ENCODE results near the gene ZSWIM3.
"Not testable (repeated sequence)": the region's sequence is repeated elsewhere in the genome, so short reads cannot be mapped to it uniquely, and the experiment has no call there.

The ZSWIM3 gene

GRCh38 chr20:45861221-45862075 is 4.0 kb downstream of the ZSWIM3 start:
- no peak for DNase-seq (ENCODE audit: low read depth)

GRCh38 chr20:45863543-45864470 is 6.4 kb downstream of the ZSWIM3 start:
- no peak for DNase-seq (ENCODE audit: low read depth)

GRCh38 chr20:45866454-45866853 is 9.0 kb downstream of the ZSWIM3 start:
- DNase-seq (ENCODE audit: low read depth) = no peak

GRCh38 chr20:45867136-45867818 is 9.9 kb downstream of the ZSWIM3 start:
- DNase-seq (ENCODE audit: low read depth) = no peak

GRCh38 chr20:45867819-45868176 is 10.4 kb downstream of the ZSWIM3 start:
- DNase-seq (ENCODE audit: low read depth) = peak; percentile 24

GRCh38 chr20:45872626-45873025 is 15.2 kb downstream of the ZSWIM3 start:
- DNase-seq (ENCODE audit: low read depth) = no peak

GRCh38 chr20:45873409-45874103 is 16.1 kb downstream of the ZSWIM3 start:
- no peak for DNase-seq (ENCODE audit: low read depth)

GRCh38 chr20:45874104-45874481 is 16.7 kb downstream of the ZSWIM3 start:
- not testable (repeated sequence) for DNase-seq (ENCODE audit: low read depth)

GRCh38 chr20:45874576-45874975 is 17.2 kb downstream of the ZSWIM3 start:
- no peak for DNase-seq (ENCODE audit: low read depth)

GRCh38 chr20:45878076-45878761 is 20.8 kb downstream of the ZSWIM3 start:
- DNase-seq (ENCODE audit: low read depth) = no peak

- DNase-seq (ENCODE audit: low read depth) = peak; percentile 98
These were observed 23.8 kb downstream of the ZSWIM3 start, which contains the start of gene ZSWIM1 for GRCh38 chr20:45880988-45881788. ZSWIM1 (plus strand) TSS chr20:45881227; CDS start chr20:45882593, 1,366 bp downstream.

- no peak for DNase-seq (ENCODE audit: low read depth)
These were observed 25.2 kb downstream of the ZSWIM3 start for GRCh38 chr20:45882469-45883099.

GRCh38 chr20:45883100-45883469 is 25.7 kb downstream of the ZSWIM3 start:
- no peak for DNase-seq (ENCODE audit: low read depth)

- no peak for DNase-seq (ENCODE audit: low read depth)
These were observed 29.4 kb downstream of the ZSWIM3 start for GRCh38 chr20:45886590-45887345.

- no peak for DNase-seq (ENCODE audit: low read depth)
These were observed 29.9 kb downstream of the ZSWIM3 start, which contains the start of gene SPATA25 for GRCh38 chr20:45887346-45887715. SPATA25 (minus strand) TSS chr20:45887622; CDS start chr20:45887590, 32 bp downstream.

GRCh38 chr20:45888681-45889080 is 31.3 kb downstream of the ZSWIM3 start:
- no peak for DNase-seq (ENCODE audit: low read depth)

- peak; percentile 69 for DNase-seq (ENCODE audit: low read depth)
These were observed 32.9 kb downstream of the ZSWIM3 start for GRCh38 chr20:45890077-45890984.

Data from fibroblast of gingiva (primary cell).